ACC112 (cell line): Measurements from ENCODE around the gene WNT5A.

Experiments
- H2AFZ ChIP-seq: fragments of 200-600 bp; sonication (generic); one replicate; pipeline ENCODE4 v1.6.0; 2017; ENCODE audit warnings: antibody characterized with exemption, low read length; ENCODE audit not compliant: unreplicated experiment
- H3K27ac ChIP-seq: fragments of 200-600 bp; sonication (generic); 2 replicates; pipeline ENCODE4 v1.5.1; 2014; ENCODE audit warnings: low read depth, mild to moderate bottlenecking, antibody characterized with exemption, low read length, moderate library complexity
- H3K27me3 ChIP-seq: fragments of 200-600 bp; sonication (generic); 2 replicates; pipeline ENCODE4 v1.6.1; 2014; ENCODE audit warnings: mild to moderate bottlenecking, antibody characterized with exemption, low read length, moderate library complexity, mixed read lengths; ENCODE audit not compliant: insufficient read depth
- H3K36me3 ChIP-seq: fragments of 200-600 bp; sonication (generic); 2 replicates; pipeline ENCODE4 v1.6.1; 2016; ENCODE audit warnings: mild to moderate bottlenecking, antibody characterized with exemption, low read length, moderate library complexity, mixed read lengths; ENCODE audit not compliant: insufficient read depth
- H3K4me1 ChIP-seq: fragments of 200-600 bp; sonication (generic); one replicate; pipeline ENCODE4 v1.6.1; 2016; ENCODE audit warnings: low read length, mixed read lengths; ENCODE audit not compliant: insufficient read depth, unreplicated experiment, control insufficient read depth
- H3K4me3 ChIP-seq: fragments of 200-600 bp; sonication (generic); 2 replicates; pipeline ENCODE4 v1.5.1; 2014; ENCODE audit warnings: mild to moderate bottlenecking, low read depth, low read length
- H3K79me2 ChIP-seq: fragments of 200-600 bp; sonication (generic); one replicate; pipeline ENCODE4 v1.6.0; 2016; ENCODE audit warnings: low read length; ENCODE audit not compliant: control insufficient read depth, unreplicated experiment, insufficient read depth

The WNT5A gene

GRCh38 chr3:55521064-55521737 is 34.1 kb upstream of the WNT5A start:
- Histone ChIP-seq H2AFZ (no peak overlapping the region), H3K36me3 (no peaks in the 10 kb centered on the region), H3K4me3 (no peak overlapping the region)

GRCh38 chr3:55519019-55519418 is 31.9 kb upstream of the WNT5A start:
- H3K36me3 ChIP-seq: no peaks in the 10 kb centered on the region
- H3K79me2 ChIP-seq: no peaks in the 10 kb centered on the region
- H3K4me3 ChIP-seq: no peak overlapping the region
- no peak overlapping the region for H3K27ac ChIP-seq
- no peak overlapping the region for H2AFZ ChIP-seq
- H3K4me1 ChIP-seq: no peaks in the 10 kb centered on the region
- peaks cover 6% of the 10 kb centered on the region; the same call in 1 of the 2 replicates for H3K27me3 ChIP-seq

More at GRCh38 chr3:55521064-55521737, 34.1 kb upstream of the WNT5A start:
- Histone ChIP-seq H3K79me2 (no peaks in the 10 kb centered on the region), H3K27me3 (no peaks in the 10 kb centered on the region), H3K4me1 (no peaks in the 10 kb centered on the region), H3K27ac (no peak overlapping the region)

GRCh38 chr3:55518451-55518850 is 31.3 kb upstream of the WNT5A start:
- Histone ChIP-seq H3K27me3 (peaks cover 6% of the 10 kb centered on the region; the same call in 1 of the 2 replicates), H2AFZ (no peak overlapping the region), H3K36me3 (no peaks in the 10 kb centered on the region), H3K79me2 (no peaks in the 10 kb centered on the region), H3K4me3 (no peak overlapping the region), H3K4me1 (no peaks in the 10 kb centered on the region), H3K27ac (no peak overlapping the region)

GRCh38 chr3:55516392-55517030 is 29.4 kb upstream of the WNT5A start:
- Histone ChIP-seq H2AFZ (no peak overlapping the region), H3K27me3 (peaks cover 6% of the 10 kb centered on the region; the same call in 1 of the 2 replicates), H3K27ac (no peak overlapping the region), H3K4me1 (no peaks in the 10 kb centered on the region), H3K36me3 (no peaks in the 10 kb centered on the region), H3K4me3 (no peak overlapping the region), H3K79me2 (no peaks in the 10 kb centered on the region)

GRCh38 chr3:55515550-55516246 is 28.6 kb upstream of the WNT5A start:
- no peaks in the 10 kb centered on the region for H3K36me3 ChIP-seq
- H3K4me3 ChIP-seq: no peak overlapping the region
- H2AFZ ChIP-seq: no peak overlapping the region
- H3K27me3 ChIP-seq: peaks cover 7% of the 10 kb centered on the region; the same call in 1 of the 2 replicates
- H3K27ac ChIP-seq: no peak overlapping the region
- H3K79me2 ChIP-seq: no peaks in the 10 kb centered on the region
- no peaks in the 10 kb centered on the region for H3K4me1 ChIP-seq

- Histone ChIP-seq H3K79me2 (no peaks in the 10 kb centered on the region), H3K4me3 (no peak overlapping the region), H3K4me1 (no peaks in the 10 kb centered on the region), H3K27me3 (peaks cover 15% of the 10 kb centered on the region), H3K27ac (no peak overlapping the region), H2AFZ (no peak overlapping the region), H3K36me3 (no peaks in the 10 kb centered on the region)
Measured at GRCh38 chr3:55514962-55515361, 27.9 kb upstream of the WNT5A start.

GRCh38 chr3:55512571-55513343 is 25.7 kb upstream of the WNT5A start:
- H3K4me1 ChIP-seq: no peaks in the 10 kb centered on the region
- no peaks in the 10 kb centered on the region for H3K79me2 ChIP-seq
- H3K4me3 ChIP-seq: no peak overlapping the region
- no peak overlapping the region for H2AFZ ChIP-seq
- H3K27me3 ChIP-seq: peaks cover 27% of the 10 kb centered on the region
- H3K27ac ChIP-seq: no peak overlapping the region
- no peaks in the 10 kb centered on the region for H3K36me3 ChIP-seq

GRCh38 chr3:55511895-55512570 is 24.9 kb upstream of the WNT5A start:
- H3K4me3 ChIP-seq: no peak overlapping the region
- H2AFZ ChIP-seq: no peak overlapping the region
- peaks cover 34% of the 10 kb centered on the region for H3K27me3 ChIP-seq
- H3K4me1 ChIP-seq: no peaks in the 10 kb centered on the region
- H3K27ac ChIP-seq: no peak overlapping the region
- no peaks in the 10 kb centered on the region for H3K79me2 ChIP-seq
- H3K36me3 ChIP-seq: no peaks in the 10 kb centered on the region

GRCh38 chr3:55508335-55508734 is 21.2 kb upstream of the WNT5A start:
- H3K36me3 ChIP-seq: no peaks in the 10 kb centered on the region
- H3K27ac ChIP-seq: no peak overlapping the region
- H3K4me3 ChIP-seq: no peak overlapping the region
- peaks cover 28% of the 10 kb centered on the region for H3K27me3 ChIP-seq
- no peaks in the 10 kb centered on the region for H3K4me1 ChIP-seq
- no peak overlapping the region for H2AFZ ChIP-seq
- no peaks in the 10 kb centered on the region for H3K79me2 ChIP-seq

- H3K36me3 ChIP-seq: no peaks in the 10 kb centered on the region
- H3K79me2 ChIP-seq: no peaks in the 10 kb centered on the region
- H3K4me1 ChIP-seq: no peaks in the 10 kb centered on the region
- no peak overlapping the region for H3K4me3 ChIP-seq
- no peak overlapping the region for H3K27ac ChIP-seq
- peaks cover 28% of the 10 kb centered on the region for H3K27me3 ChIP-seq
- H2AFZ ChIP-seq: no peak overlapping the region
Measured at GRCh38 chr3:55507808-55508207, 20.7 kb upstream of the WNT5A start.
